HUES48 (cell line): Measurements from ENCODE around the gene PARD3.

ENCODE experiments used
- H3K27ac ChIP-seq: one replicate; pipeline ENCODE4 v1.7.0; 2013; ENCODE audit warnings: low read depth, low read length, inconsistent platforms
- H3K27me3 ChIP-seq: 2 replicates; pipeline ENCODE4 v1.6.1; 2013; ENCODE audit warnings: mild to moderate bottlenecking, low read length; ENCODE audit not compliant: control insufficient read depth, insufficient read depth
- H3K36me3 ChIP-seq: 2 replicates; pipeline ENCODE4 v1.6.1; 2013; ENCODE audit warnings: low read length; ENCODE audit not compliant: control insufficient read depth, insufficient read depth
- H3K4me1 ChIP-seq: 2 replicates; pipeline ENCODE4 v1.6.1; 2013; ENCODE audit warnings: mild to moderate bottlenecking, low read length; ENCODE audit not compliant: control insufficient read depth, insufficient read depth
- H3K4me3 ChIP-seq: 2 replicates; pipeline ENCODE4 v1.5.1; 2013; ENCODE audit warnings: mild to moderate bottlenecking, low read depth, low read length
- H3K9ac ChIP-seq: 2 replicates; pipeline ENCODE4 v1.6.1; 2013; ENCODE audit warnings: mild to moderate bottlenecking, low read depth, low read length, moderate library complexity
- H3K9me3 ChIP-seq: 2 replicates; pipeline ENCODE4 v1.6.1; 2013; ENCODE audit warnings: low read length; ENCODE audit not compliant: control insufficient read depth, insufficient read depth

The PARD3 gene

DNA sequence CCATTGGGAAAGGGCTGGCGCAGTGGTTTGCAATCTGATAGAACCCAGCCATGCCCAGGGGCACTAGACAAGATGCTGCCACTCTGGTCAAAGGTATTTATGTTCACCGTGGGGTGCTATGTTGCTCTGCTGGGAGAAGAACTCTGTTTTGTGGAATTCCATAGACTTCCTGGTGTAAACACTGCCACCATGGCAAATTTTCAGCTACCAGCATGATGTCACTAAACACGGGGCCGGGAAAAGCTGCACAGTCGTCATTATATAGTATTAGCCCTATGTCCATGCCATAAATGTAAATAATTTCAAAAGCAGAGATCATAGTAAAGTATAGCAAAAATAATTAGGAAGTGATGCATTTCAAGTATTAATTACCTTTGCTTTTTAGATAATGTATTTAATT, 500.6 kb downstream of the PARD3 start:
- Histone ChIP-seq H3K4me3 (no peak overlapping the region), H3K27ac (no peak overlapping the region), H3K9ac (no peak overlapping the region)

DNA sequence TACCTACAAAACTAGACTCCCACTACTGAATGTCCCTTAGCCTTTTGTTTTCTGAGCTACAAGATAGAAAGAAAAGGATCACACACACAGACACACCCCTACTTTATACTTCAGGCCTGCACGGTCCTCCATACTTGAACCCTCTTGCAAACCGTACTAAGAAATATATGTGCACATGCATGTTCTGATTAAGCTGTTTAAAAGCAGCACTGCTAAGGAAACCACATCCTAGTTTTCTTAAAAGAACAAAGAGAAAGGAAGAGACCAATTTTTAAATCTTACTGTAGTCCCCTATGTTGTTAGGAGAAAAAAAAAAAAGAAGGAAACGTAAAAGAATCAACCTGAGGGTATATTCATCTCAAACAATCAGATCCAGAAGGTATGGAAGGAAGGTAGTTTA, 501.2 kb downstream of the PARD3 start:
- Histone ChIP-seq H3K36me3 (no peaks in the 10 kb centered on the region), H3K27me3 (no peaks in the 10 kb centered on the region), H3K4me1 (peaks cover 19% of the 10 kb centered on the region), H3K27ac (no peak overlapping the region), H3K9ac (no peak overlapping the region), H3K9me3 (no peaks in the 10 kb centered on the region), H3K4me3 (no peak overlapping the region)

More for the DNA sequence above, 500.6 kb downstream of the PARD3 start:
- Histone ChIP-seq H3K27me3 (no peaks in the 10 kb centered on the region), H3K9me3 (no peaks in the 10 kb centered on the region), H3K4me1 (peaks cover 19% of the 10 kb centered on the region), H3K36me3 (no peaks in the 10 kb centered on the region)

DNA sequence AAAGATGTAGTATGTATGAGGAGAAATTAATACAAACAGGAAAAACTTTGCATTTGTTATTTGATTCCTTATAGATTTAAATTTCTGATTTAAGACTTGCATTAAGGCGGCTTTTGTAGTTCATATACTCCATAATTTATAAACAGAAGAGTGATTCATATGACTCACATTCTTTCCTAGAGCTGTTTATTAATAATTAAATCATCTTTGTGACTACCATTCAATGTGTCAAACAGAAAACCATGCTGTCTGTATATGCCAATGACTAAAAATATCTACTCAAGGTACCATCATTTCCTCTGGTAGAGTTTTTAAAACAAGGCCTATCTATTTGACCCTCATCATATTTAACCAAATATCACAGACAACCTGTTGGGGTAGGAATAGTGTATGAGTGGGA, 501.7 kb downstream of the PARD3 start:
- Histone ChIP-seq H3K4me3 (no peak overlapping the region), H3K9me3 (no peaks in the 10 kb centered on the region), H3K4me1 (peaks cover 19% of the 10 kb centered on the region), H3K9ac (no peak overlapping the region), H3K36me3 (no peaks in the 10 kb centered on the region), H3K27me3 (no peaks in the 10 kb centered on the region), H3K27ac (no peak overlapping the region)

DNA sequence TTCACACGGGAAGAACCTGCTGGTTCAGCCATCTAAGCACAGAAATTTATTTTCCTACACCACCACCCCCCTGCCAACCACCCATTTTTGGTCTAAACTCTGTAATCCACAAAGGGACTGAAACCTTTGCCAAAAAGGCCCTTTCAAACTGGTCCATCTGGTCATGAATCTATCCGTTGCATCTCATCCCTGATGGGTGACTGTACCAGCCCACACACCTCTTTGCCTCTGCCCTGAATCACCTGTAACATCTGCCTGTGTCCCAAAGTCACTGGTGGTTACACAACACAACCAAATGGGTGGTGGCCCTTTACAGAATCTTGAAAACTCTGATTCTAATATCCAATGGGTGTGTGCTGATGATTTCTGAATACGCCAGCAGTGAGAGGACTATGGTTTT, 503.4 kb downstream of the PARD3 start:
- Histone ChIP-seq H3K27me3 (no peaks in the 10 kb centered on the region), H3K9ac (no peak overlapping the region), H3K9me3 (no peaks in the 10 kb centered on the region), H3K27ac (no peak overlapping the region), H3K36me3 (no peaks in the 10 kb centered on the region), H3K4me1 (peaks cover 12% of the 10 kb centered on the region), H3K4me3 (no peak overlapping the region)

DNA sequence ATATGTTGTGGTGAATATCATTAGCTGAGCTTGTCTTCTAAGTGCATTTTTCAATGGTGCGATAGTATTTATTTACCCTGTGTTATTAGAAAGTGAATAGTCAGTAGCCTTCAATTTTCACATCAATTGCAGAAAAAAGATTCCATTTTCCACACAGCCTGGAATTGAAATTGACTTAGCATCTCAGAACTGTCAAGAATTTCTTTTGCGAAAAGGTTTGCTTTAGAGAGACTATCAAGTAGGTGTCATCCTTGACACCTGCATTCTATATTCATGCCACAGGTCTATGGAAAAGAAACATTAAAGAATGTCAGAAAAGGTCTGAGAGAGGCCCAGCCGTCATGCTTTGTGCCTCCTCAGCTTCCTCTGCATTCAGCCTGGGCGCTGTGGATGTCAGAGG, 504.9 kb downstream of the PARD3 start:
- Histone ChIP-seq H3K9ac (no peak overlapping the region), H3K36me3 (no peaks in the 10 kb centered on the region), H3K27ac (no peak overlapping the region), H3K9me3 (no peaks in the 10 kb centered on the region), H3K27me3 (no peaks in the 10 kb centered on the region), H3K4me1 (peaks cover 8% of the 10 kb centered on the region; the same call in 1 of the 2 replicates), H3K4me3 (no peak overlapping the region)

DNA sequence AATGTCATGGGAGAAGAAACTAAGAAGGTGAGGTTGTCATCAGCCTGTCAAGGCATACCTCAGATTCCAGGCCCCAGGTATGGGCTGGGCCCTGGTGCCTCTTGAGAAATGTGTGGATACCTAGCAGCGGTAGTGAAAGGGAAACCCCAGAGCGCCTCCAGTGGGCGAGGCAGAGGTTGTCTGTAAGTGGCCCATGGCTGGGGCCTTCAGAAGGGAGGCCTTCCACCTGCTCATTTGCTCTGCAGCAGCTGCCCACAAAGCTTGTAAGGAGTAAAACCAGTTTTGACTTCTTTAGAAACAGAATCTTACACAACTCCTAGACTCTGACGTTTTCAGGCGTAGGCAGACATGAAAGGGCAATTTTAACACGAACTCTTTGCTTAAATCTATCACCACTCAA, 509.9 kb downstream of the PARD3 start:
- Histone ChIP-seq H3K9me3 (no peaks in the 10 kb centered on the region), H3K36me3 (no peaks in the 10 kb centered on the region), H3K4me3 (no peak overlapping the region), H3K9ac (no peak overlapping the region), H3K4me1 (peaks cover 4% of the 10 kb centered on the region; the same call in 1 of the 2 replicates), H3K27me3 (no peaks in the 10 kb centered on the region), H3K27ac (no peak overlapping the region)

DNA sequence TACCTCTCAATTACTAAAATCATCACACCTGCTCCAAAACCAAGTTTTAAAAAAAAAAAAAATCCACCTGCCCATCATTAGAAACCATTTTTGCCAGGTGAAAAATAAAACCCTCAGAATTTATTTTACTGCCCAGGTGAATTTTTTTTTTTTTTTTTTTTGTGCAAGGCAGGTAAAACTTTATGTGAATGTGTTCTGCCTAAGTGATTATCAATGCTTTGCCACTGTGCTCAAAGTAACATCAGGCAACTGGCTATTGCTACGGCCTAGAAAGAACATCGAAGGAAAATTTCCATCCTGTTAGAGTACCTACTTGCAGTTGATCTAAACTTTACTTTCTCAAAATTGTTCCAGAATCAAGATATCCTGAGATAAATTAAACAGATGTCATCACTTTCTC, 512.1 kb downstream of the PARD3 start:
- Histone ChIP-seq H3K9ac (no peak overlapping the region), H3K36me3 (no peaks in the 10 kb centered on the region), H3K27me3 (no peaks in the 10 kb centered on the region), H3K27ac (no peak overlapping the region), H3K4me1 (peaks cover 4% of the 10 kb centered on the region; the same call in 1 of the 2 replicates), H3K9me3 (no peaks in the 10 kb centered on the region), H3K4me3 (no peak overlapping the region)

DNA sequence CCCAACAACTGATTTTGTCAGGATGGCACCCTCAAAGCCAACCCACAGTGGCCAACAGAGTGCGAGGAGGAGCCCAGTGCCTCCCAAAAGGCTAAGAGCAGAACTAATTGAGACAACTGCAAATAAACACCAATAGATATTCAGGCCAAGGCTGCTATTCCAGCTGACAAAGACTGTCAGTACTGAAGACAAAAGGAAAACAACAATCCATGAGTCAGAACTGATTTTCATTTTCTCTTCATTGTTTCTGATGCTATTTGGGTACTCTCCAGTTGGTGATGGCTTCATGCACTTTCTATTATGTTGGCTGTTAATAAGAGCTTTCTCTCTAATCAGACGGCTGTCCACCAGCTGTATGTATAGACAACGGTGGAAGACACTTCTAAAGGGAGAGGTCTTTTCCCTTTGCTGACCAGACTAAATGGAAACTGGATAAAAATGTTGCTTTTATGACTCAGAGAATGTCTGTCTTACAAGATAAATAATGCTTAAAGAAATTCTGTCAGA, 515.9 kb downstream of the PARD3 start:
- Histone ChIP-seq H3K9me3 (no peaks in the 10 kb centered on the region), H3K36me3 (no peaks in the 10 kb centered on the region), H3K4me1 (peaks cover 14% of the 10 kb centered on the region), H3K9ac (no peak overlapping the region), H3K4me3 (no peak overlapping the region), H3K27ac (no peak overlapping the region), H3K27me3 (no peaks in the 10 kb centered on the region)

DNA sequence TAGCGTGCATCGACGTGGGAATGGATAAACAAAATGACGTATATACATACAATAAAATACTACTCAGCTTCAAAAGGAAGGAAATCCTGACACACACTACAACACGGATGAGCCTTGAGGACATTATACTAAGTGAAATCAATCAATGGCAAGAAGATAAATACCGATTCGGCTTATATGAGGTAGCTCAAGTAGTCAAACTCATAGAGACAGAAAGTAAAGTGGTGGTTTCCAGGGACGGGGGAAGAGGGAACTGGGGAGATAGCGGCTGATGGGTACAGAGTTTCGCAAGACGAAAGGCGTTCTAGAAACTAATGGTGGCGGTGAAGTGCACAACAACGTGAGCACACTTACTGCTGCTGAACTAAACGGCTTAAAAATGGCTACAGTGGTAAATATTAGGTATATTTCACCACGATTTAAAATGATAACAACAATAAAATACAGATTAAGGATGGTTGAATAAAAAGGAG, 516.7 kb downstream of the PARD3 start:
- H3K4me3 ChIP-seq: no peak overlapping the region
- no peaks in the 10 kb centered on the region for H3K27me3 ChIP-seq
- H3K9me3 ChIP-seq: no peaks in the 10 kb centered on the region

DNA sequence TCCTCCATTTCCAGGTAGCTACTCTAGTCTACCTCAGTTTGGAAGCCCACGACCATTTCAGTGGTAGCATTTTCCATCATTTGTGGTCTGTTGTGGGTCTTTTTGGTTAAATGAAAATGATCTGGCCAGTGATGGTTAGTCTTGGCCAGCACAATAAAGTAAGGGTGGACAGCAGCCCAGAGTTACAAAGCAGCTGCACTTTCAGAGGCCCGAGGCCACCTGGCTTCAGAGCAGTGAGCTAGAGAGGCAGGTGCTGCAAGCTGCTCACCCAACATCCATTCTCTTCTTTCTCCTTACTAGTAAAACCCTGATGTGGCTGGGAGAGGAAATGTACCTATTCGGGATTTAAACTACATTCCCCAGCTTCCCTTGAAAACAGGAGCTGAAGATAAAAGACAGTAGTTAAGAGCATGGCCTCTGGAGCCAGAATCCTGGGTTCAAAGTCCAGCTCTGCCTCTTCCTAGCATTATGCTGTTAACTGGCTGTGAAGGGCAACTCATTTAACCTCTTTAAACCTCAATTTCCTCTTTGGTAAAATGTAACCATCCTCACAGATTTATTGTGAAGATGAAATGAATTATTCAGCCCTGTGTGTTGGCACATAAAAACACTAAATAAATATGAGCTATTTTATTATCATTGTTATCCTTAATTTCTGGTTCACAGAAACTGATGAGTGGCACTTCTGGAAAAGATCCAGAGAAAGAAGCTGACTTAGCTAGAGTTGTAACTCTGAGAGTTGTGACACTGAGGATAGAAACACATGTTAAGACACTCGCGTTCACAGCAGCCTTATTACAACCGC, 517.4 kb downstream of the PARD3 start:
- H3K9me3 ChIP-seq: no peaks in the 10 kb centered on the region
- H3K27me3 ChIP-seq: no peaks in the 10 kb centered on the region
- H3K36me3 ChIP-seq: no peaks in the 10 kb centered on the region
- H3K4me3 ChIP-seq: no peak overlapping the region
- peaks cover 23% of the 10 kb centered on the region for H3K4me1 ChIP-seq
- no peak overlapping the region for H3K9ac ChIP-seq
- H3K27ac ChIP-seq: no peak overlapping the region

More for the DNA sequence above, 516.7 kb downstream of the PARD3 start:
- H3K27ac ChIP-seq: no peak overlapping the region
- peaks cover 21% of the 10 kb centered on the region for H3K4me1 ChIP-seq
- H3K36me3 ChIP-seq: no peaks in the 10 kb centered on the region
- no peak overlapping the region for H3K9ac ChIP-seq

DNA sequence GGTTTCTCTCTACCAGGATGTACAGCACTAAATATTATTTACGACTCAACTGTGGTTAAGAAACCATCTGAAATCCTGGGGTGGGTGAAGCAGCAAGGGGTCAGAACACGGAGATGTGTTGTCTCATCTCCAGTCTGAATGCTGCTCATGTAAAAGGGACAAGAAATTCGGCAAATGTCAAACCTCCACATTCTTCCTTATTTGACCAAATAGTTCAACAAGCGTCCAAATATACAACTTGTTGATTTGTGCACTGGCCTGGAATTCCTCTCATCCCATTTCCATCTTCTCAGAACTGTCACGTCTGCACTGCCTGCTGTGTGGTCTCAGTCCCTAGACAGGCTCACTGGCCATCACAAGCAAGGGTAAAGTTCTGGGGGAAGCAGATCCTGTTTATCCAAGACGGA, 520.0 kb downstream of the PARD3 start:
- Histone ChIP-seq H3K4me1 (peaks cover 27% of the 10 kb centered on the region), H3K4me3 (no peak overlapping the region), H3K9ac (no peak overlapping the region), H3K27ac (no peak overlapping the region), H3K27me3 (no peaks in the 10 kb centered on the region), H3K36me3 (no peaks in the 10 kb centered on the region), H3K9me3 (no peaks in the 10 kb centered on the region)
